ENCODE measurements around the gene HIP1R.
"Not testable (repeated sequence)": the region's sequence is repeated elsewhere in the genome, so short reads cannot be mapped to it uniquely, and the experiment has no call there.

The HIP1R gene

DNA sequence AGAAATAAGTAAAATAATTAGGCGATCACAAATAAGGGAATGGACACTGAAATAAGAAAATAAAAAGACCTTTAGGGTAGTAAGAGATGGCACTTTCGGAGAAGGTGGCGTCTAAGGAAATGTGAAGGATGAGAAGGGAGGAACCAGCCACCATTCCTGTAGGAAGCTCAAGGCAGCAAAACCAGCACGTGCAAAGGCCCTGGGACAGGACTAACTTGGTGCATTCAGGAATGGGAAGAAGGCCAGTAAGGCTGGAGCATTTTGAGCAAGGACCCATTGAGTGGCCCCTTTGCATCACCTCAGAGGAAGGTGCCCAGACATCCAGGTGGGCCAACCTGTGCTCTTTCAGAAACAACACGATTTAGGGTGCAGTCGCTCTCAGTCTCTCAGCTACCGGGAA is 61.4 kb downstream of the HIP1R start:
- DNase-seq = no peak

DNA sequence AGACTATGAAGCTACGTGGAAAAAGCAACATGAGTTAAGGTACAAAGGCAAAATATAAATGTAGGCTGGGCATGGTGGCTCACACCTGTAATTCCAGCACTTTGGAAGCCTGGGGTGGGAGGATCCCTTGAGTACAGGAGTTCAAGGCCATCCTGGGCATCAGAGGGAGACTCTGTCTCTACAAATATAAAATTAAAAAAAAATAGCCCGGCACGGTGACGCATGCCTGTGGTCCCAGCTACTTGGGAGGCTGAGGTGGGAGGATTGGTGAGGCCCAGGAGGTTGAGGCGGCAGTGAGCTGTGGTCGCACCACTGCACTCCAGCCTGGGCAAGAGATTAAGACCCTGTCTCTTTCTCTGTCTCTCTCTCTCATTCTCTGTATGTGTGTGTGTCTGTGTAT is 64.6 kb downstream of the HIP1R start:
- DNase-seq = no peak

- DNase-seq = no peak
Observed at GRCh38 chr12:122902854-122903692, 67.8 kb downstream of the HIP1R start.

DNA sequence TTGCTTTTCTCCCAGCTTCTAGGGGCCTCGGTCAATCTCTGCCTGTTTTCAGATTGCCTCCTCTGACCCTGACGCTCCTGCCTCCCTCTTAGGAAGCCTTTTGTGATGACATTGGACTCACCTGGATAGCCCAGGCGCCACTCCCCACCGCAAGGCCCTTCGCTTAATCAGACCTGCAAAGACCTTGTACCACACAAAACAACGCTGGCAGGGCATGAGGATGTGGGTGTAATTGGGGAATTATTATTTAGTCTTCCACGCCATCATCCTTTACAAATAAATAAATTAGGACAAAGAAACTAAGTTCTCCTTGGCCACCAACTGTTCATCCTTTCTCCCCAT is 68.4 kb downstream of the HIP1R start:
- no peak for DNase-seq

DNA sequence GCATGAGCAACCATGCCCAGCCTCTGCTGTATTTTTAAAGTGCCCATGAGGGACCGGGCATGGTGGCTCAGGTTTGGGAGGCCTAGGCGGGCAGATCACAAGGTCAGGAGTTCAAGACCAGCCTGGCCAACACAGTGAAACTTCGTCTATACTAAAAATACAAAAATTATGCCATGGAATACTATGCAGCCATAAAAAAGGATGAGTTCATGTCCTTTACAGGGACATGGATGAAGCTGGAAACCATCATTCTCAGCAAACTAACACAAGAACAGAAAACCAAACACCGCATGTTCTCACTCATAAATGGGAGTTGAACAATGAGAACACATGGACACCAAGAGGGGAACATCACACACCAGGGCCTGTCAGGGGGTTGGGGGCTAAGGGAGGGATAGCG is 70.0 kb downstream of the HIP1R start:
- not testable (repeated sequence) for DNase-seq

- DNase-seq = no peak
Observed at GRCh38 chr12:122908915-122909314, 73.7 kb downstream of the HIP1R start.

GRCh38 chr12:122909442-122910288 is 74.4 kb downstream of the HIP1R start:
- no peak for DNase-seq

Measured in NCI-H524 treated with DMSO at 0.1 percent for 48 hours (cell line).